Kidney epithelial cell (primary cell): Measurements from ENCODE around the gene SIX5. TPM values are rescaled to one million over a fixed set of nuclear protein-coding genes. Genes with fewer than 3 reads are reported as not detected.

Experiments used
- DNase-seq: peaks from one replicate; pipeline ENCODE4 v3.0.0-alpha.2; 2010; ENCODE audit warnings: low read depth
- H3K27me3 ChIP-seq: 2 replicates; pipeline ENCODE4 v1.6.0; 2011; ENCODE audit warnings: low read length; ENCODE audit not compliant: control insufficient read depth, insufficient read depth
- H3K36me3 ChIP-seq: 2 replicates; pipeline ENCODE4 v1.5.1; 2011; ENCODE audit warnings: low read length; ENCODE audit not compliant: control insufficient read depth, insufficient read depth
- H3K4me3 ChIP-seq: 2 replicates; pipeline ENCODE4 v1.5.1; 2011; ENCODE audit warnings: low read depth, mild to moderate bottlenecking, control low read depth, low read length
- CTCF ChIP-seq: IDR thresholded peaks from 2 replicates; pipeline ENCODE4 v1.5.1; 2011; ENCODE audit warnings: mild to moderate bottlenecking, moderate library complexity, low read length, control low read depth, inconsistent platforms; ENCODE audit not compliant: insufficient read depth, poor library complexity, severe bottlenecking
- total RNA-seq: library from RNA; depleted of rRNA; stranded (reverse); fragments of >200 nt; gene quantifications from 2 replicates; pipeline ENCODE4 v1.2.3, GENCODE V29; 2015

The SIX5 gene
- 11.7 and 16.9 TPM in 2 replicates for total RNA-seq

DNA sequence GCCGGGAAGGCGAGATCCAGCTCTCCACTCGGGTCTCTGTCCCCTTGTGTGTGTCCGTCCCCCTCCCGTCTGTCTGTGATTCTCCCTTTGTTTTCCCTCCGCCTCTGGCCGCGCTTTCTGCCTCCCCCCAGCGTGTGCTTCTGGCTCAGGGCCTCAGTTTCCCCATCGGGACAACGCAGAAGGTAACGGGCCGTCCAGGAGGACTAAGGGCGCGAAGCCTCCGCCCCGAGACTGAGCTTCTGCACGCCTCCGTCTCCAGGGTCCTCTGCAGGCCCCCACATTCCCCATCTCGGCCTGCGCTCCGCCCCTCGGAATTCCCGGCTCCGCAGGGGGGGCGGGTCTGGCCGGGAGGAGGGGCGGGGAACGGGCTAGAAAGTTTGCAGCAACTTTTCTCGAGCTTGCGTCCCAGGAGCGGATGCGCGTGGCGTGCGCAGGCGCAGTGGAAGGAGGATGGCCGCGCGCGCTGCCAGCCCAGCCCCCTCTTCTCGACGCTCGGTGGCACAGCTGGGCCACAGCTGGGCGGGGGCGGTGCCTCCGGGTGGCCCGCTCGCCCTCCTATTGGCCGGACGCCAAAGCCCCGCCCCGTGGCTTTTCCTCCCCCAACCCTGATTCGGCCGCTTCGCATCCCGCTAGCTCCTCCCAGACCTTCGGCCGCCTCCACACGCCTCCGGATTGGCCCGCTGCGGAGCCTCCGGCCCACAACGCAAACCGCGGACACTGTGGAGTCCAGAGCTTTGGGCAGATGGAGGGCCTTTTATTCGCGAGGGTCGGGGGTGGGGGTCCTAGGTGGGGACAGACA, at the start of gene SIX5:
Gene SIX5 (minus strand): TSS at position 269 of the 799 bp plus-strand sequence. CDS start 408 bp downstream, outside the sequence.
- peak within 1 kb of the TSS; percentile 81 for H3K4me3 ChIP-seq
- no peak for TF ChIP-seq CTCF
- H3K36me3 ChIP-seq = peaks cover 1% of the 10 kb centered on the region
- H3K27me3 ChIP-seq = no peaks in the 10 kb centered on the region
- peak; percentile 77 for DNase-seq

- TF ChIP-seq CTCF = no peak
- Histone ChIP-seq H3K4me3 (no peak overlapping the region), H3K27me3 (no peaks in the 10 kb centered on the region), H3K36me3 (peaks cover 4% of the 10 kb centered on the region)
- DNase-seq = no peak
Measured at GRCh38 chr19:45817725-45818301, 48.8 kb upstream of the SIX5 start.

GRCh38 chr19:45817010-45817724, 48.1 kb upstream of the SIX5 start:
- peak; percentile 75 for DNase-seq
- Histone ChIP-seq H3K27me3 (no peaks in the 10 kb centered on the region), H3K4me3 (no peak overlapping the region), H3K36me3 (peaks cover 3% of the 10 kb centered on the region)
- TF ChIP-seq CTCF = peak; percentile 99

DNA sequence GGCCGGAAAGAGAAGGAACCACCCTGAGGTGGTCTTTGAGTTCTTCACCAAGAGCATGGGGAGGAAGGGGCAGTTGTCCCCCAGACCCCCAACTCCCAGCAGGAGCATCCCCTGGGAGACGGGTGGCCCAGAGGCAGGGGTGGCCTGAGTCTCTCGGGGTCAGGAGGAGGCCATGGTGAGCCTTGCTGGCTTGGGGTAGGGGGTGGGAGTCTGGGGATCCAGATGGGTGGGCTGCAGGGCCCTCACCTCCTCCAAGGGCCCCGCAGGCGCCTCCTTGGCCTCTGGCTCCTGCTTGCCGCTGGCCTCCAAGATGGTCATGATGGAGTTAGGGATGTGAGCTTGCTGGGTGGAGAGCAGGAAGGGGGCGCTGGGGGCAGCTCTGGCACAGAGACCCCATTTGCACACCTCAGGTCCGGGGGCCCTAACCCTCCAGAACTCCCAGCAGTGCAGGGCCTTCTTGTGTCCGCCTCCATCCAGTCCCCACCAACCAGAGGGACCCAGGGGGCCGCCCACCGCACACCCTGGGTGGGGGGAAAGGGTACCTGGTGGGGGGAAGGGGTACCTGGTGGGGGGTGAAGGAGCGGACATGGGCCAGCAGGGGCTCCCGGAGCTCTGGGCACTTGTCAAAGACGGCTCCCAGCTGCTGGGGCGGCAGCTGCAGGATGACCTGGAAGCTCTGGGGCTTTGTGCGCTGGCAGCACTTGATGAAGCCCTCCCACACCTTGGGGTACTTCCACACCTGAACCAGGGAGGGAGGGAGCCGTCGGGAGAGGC, 47.4 kb upstream of the SIX5 start:
- no peak for DNase-seq
- H3K4me3 ChIP-seq = no peak overlapping the region
- no peak for TF ChIP-seq CTCF
- peaks cover under 1% of the 10 kb centered on the region for H3K36me3 ChIP-seq
- no peaks in the 10 kb centered on the region for H3K27me3 ChIP-seq

DNA sequence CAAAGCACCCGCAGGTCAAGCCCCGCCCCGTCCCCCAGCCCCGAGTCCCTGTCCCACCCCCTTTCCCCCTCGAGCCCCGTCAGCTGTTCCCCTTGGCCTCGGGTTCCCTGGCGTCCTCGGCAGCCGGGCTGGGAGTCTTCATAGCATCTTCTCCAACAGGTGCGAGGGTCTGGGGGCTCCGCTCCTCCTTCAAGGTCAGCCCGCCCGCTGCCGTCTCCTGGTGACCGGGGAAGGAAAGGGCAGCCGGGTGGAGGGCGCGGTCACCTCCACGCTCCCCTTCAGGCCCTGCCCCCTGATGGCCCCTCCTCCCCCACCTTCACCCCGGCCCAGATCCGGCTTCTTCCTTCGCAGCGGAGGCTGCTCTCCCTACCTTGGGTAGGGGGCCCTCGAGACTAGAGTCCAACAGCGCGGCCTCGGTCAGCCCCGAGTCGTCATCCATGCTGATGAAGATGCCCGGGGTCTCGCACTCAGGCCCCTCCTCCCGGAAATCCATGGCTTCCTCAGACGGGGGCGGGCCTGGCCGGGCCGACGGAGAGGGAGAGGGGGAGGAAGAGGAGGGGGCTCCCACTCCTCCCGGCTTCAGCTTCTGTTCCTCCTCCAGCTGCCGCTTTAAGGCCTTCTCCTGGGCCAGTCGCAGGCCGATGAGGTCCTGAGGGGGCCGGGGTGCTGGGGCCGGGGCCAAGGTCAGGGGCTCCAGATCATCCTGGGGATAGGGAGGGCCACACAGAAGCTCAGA, 46.6 kb upstream of the SIX5 start:
- DNase-seq = no peak
- TF ChIP-seq CTCF = no peak
- H3K36me3 ChIP-seq = no peaks in the 10 kb centered on the region
- H3K27me3 ChIP-seq = no peaks in the 10 kb centered on the region
- H3K4me3 ChIP-seq = no peak overlapping the region
